GM21447 (cell line): Measurements from ENCODE around the gene NUDT3.
"Not testable (repeated sequence)": the region's sequence is repeated elsewhere in the genome, so short reads cannot be mapped to it uniquely, and the experiment has no call there.

ENCODE experiments used
- ATAC-seq: cut with Tn5 transposase; IDR thresholded peaks from one replicate; pipeline ENCODE4 v1.9.1; 2021; ENCODE audit not compliant: unreplicated experiment

NUDT3 gene

DNA sequence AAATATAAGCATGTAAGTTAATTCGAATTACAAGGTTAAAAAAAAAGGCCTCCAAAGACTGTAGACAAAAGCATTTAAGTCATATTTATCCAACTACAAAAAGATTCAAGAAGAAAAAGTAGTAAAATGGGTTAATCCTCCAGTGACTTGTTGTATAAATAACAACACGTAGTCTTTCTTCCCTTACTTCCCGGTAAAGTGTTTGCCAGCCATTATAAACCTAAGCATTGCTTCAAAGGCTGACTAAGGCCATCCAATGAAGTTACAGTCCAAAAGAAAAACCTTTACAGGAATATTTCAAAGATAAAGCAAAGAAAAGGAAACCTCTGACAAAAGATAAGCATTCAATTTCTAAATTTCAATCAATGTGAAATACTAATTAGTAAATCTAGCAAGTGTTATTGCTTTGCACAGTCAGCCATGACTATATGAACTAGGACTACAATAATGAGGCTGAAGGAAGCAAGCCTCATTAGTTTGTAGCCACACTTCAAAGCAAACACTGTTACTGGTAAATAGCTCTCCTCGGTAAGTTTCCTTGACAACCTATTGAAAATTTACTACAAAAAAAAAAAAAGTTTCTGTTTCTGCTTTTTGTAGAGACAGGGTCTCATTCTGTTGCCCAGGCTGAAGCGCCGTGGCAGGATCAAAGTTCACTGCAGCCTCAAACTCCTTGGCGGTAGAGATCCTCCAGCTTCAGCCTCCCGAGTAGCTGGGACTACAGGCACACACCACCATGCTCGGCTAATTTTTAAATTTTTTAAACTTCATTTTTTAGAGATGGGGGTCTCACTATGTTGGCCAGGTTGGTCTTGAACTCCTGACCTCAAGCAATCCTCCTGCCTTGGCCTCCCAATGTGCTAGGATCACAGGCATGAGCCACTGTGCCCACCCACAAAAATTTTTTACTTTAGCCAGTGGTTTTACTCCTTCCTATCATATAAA is 46.0 kb downstream of the NUDT3 start:
- ATAC-seq = no peak

GRCh38 chr6:34343806-34344205 is 48.7 kb downstream of the NUDT3 start:
- no peak for ATAC-seq

DNA sequence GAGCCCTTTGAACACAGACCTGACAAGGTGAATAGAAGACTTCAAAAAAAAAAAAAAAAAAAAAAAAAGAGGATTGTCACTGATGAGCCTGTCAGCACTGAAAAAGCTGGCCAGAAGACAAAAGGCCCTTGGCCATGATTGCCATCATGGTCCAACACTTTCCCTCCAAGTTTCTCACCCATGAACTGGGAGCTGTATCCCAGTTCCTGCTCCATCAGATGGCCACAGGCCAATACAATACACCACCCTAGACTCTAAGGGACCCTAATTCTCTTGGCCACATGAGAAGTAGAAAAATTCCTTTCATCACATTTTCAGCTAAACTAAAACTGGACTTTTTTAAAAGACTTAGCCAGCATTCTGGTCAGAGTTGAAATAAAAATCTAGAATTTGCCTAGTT is 50.2 kb downstream of the NUDT3 start:
- no peak for ATAC-seq

- no peak for ATAC-seq
Observed at GRCh38 chr6:34341481-34341971, 50.9 kb downstream of the NUDT3 start.

DNA sequence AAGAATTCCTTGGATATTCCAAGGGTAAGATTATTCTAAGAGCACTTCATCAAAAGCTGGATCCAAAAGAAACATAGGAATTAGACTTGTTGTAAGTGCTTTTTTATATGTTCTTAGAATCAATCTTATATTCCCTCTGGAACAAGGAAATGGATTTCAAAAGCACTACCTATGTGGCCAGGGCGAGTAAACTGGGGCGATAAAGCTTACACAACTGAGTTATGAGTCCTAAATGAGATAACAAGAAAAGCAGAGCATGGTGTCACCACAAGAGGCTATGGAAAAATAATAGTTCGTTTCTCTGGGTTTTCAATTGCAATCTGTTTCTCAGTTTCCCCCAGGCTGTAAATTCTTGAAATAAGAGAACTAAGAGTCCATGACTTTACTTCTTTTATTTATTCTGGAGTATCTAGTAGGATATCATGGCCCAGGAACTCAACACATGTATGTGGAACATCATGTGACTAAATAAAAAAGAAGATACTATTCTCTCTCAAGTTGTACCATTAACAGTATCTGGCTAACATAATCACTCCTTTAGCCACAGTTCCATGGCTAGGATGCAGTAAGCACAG is 51.5 kb downstream of the NUDT3 start:
- no peak for ATAC-seq

- ATAC-seq = no peak
Observed at GRCh38 chr6:34340394-34340793, 52.1 kb downstream of the NUDT3 start.

DNA sequence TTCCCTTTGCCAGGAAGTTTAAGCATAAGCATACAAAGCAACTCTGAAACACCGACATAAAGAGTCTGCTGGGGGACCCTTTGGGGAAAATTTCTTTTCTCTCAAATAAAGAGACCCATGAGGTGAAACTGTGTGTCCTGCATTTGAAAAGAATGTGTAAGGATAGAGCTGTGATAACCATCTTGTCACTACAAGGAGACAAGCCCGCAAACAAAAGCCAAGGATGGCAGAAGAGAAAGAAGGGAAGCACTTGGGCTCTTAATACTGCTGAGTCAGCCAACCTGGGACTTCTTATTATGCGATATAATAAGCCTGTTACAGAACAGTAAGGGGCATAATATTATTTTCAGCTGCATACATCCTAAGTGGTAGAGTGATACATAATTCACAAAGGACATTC is 52.5 kb downstream of the NUDT3 start:
- ATAC-seq = no peak

- no peak for ATAC-seq
Observed at GRCh38 chr6:34339432-34339831, 53.0 kb downstream of the NUDT3 start.

- no peak for ATAC-seq
Observed at GRCh38 chr6:34338811-34339210, 53.7 kb downstream of the NUDT3 start.

- ATAC-seq = no peak
Observed at GRCh38 chr6:34338377-34338776, 54.1 kb downstream of the NUDT3 start.

DNA sequence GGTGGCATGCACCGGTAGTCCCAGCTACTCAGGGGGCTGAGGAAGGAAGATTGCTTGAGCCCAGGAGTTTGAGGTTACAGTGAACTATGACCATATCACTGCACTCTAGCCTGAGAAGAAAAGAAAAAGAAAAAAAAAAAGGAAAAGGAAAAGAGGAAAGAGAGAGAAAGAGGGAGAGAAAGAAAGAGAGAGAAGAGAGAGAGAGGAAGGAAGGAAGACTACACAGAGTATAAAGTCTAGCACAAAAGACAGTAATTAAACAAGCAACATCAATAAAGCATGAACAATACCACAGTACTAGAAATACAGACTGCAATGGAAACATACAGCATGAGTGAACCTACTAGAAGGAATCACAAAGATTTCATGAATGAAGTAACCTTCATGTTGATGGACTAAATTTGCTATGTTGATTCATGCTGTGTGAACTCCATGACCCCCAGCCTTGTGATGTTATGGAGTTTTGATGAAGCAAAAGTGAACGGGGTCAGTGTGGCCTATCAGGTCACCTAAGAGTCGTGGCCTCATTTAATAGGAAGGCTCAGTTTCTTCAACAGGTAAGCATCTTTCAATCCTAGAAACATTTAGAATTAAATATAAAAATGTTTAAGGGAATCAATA is 57.6 kb downstream of the NUDT3 start:
- ATAC-seq = no peak

GRCh38 chr6:34333858-34334257 is 58.6 kb downstream of the NUDT3 start:
- ATAC-seq = no peak

DNA sequence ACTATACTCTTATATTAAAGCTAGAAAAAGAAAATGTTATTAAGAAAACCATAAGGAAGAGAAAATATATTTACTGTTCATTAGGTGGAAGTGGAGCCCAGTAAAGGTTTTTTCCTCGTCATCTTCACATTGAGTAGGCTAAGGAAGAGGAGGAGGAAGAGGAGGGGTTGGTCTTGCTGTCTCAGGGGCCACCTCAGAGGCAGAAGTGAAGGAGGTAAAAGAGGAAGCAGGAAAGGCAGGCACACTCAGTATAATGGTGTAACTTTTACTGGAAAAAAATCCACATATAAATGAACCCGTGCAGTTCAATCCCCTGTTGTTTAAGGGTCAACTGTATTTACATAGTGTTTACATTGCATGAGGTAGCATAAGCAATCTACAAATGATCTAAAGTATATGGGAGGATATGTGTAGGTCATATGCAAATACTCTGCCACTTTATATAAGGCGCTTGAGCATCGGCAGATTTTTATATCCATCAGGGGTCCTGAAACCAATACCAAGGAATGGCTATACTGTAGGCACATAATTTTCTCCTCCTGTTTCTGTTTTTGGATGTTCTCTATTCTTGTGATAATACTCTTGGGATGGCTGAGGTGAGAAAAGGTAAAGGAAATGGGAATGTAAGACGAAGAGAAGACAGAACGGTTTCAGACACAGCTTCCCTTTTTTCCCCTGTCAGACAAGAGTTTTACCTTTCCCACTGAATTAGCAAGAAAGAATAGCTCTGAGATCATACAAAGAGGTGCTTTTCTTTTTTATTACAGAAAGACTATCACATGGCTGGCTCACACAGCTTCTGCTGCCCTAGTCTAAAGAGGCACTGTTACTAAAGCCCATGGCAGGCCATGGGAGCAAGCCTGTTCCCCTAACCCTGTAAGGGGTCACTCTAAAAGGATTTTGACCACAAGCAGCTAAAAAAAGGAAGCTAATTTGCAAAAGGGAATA is 59.9 kb downstream of the NUDT3 start:
- ATAC-seq = no peak

GRCh38 chr6:34331371-34332050 is 61.0 kb downstream of the NUDT3 start:
- ATAC-seq = no peak

DNA sequence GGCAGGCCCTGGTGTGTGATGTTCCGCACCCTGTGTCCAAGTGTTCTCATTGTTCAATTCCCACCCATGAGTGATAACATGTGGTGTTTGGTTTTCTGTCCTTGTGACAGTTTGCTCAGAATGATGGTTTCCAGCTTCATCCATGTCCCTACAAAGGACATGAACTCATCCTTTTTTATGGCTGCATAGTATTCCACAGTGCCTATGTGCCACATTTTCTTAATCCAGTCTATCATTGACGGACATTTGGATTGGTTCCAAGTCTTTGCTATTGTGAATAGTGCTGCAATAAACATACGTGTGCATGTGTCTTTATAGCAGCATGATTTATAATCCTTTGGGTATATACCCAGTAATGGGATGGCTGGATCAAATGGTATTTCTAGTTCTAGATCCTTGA is 62.7 kb downstream of the NUDT3 start:
- not testable (repeated sequence) for ATAC-seq

GRCh38 chr6:34328969-34329368 is 63.5 kb downstream of the NUDT3 start:
- no peak for ATAC-seq

- ATAC-seq = not testable (repeated sequence)
Observed at GRCh38 chr6:34327313-34328205, 64.9 kb downstream of the NUDT3 start.

- ATAC-seq = no peak
Observed at GRCh38 chr6:34325633-34326032, 66.8 kb downstream of the NUDT3 start.
